HG03103 (cell line): Measurements from ENCODE around the gene VWA2.

ENCODE experiments used
- ATAC-seq: cut with Tn5 transposase; IDR thresholded peaks from one replicate; pipeline ENCODE4 v1.9.1; 2021; ENCODE audit warnings: low read depth; ENCODE audit not compliant: unreplicated experiment

The VWA2 gene

GRCh38 chr10:114291516-114291915 is 52.5 kb downstream of the VWA2 start:
- no peak for ATAC-seq

DNA sequence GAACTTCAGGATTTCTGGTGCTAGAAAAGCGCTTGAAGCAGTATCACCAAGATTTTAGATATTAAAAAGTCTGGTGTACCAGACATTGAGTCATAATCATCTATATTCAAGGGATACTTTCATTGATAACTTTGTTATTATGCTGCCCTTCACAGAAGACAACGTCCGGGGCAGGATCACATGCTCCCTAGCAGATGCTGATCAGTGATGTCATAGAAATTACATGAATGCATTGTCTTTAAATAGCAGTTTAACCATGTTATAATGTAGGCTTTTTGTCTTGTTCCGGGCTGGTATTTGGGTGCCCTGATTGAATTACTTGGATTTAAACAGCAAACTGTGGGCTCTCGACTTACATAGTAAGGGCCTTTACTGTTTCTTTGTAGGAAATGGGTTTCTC is 54.0 kb downstream of the VWA2 start:
- ATAC-seq = no peak

DNA sequence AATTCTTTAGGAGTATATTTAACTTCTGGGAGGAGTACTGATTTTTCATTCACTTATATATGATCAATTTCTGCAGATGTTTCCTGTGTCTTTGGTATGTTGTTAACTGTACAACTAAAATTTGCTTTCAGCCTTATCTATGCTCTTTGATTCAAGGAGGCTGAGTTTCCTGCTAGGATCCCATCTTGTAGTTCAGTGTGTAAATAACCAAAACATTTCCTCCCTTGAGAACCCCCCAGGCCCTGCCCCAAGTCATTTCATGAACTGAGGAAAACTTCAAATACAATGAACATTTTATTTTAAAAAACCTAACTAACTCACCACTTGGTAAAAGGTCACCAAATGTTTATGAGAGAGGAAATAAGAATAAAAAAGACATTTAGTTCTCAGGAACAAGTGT is 55.5 kb downstream of the VWA2 start:
- no peak for ATAC-seq

DNA sequence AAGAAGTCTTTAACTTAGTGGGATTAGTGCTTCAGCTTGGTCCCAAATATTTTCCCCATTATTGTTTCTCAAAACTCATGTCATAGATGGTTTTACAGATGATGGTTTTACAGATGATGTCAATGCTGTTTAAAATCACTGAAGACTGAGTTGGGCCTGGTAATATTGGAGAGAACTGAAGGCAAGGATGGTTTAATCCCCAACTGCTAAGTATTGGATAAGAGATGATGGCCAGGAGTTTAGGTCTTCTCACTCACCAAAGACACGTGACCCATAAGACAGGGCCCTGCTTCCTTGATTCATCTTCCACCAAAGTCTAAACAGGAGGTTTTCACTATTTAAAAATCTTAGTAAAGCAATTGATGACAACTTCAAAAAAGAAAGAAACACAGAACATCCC is 56.3 kb downstream of the VWA2 start:
- no peak for ATAC-seq

GRCh38 chr10:114297136-114297705 is 58.2 kb downstream of the VWA2 start:
- no peak for ATAC-seq

DNA sequence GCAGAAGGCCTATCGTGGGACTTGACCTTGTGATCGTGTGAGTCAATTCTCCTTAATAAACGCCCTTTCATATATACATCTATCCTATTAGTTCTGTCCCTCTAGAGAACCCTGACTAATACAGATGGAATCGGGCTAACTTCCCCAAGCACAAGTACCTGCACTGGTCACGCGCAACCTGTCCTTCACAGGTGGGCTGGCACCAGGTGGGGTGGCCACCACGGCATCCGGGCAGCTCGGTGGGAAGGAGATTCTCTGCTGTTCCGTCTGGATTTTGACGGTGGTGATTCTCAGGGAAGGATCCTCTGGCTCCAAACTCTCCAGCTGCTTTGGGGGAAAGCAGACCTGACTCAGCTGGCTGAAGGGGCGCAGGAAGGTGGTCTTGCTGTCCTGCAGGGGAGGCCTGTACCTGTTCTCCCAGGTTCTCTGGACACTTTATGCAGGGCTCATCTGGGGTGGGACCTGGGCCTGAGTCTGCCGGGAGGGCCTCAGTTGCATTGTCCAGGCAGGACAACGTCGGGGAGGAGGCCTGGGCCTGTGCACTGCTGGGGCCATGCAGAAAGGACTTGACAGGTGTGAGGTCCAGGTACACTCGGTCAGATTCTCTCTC is 61.1 kb downstream of the VWA2 start:
- ATAC-seq = no peak

GRCh38 chr10:114301177-114301576 is 62.1 kb downstream of the VWA2 start:
- no peak for ATAC-seq

- no peak for ATAC-seq
These were observed 63.1 kb downstream of the VWA2 start for GRCh38 chr10:114301951-114302710.

- no peak for ATAC-seq
These were observed 64.5 kb downstream of the VWA2 start for GRCh38 chr10:114303556-114303955.

DNA sequence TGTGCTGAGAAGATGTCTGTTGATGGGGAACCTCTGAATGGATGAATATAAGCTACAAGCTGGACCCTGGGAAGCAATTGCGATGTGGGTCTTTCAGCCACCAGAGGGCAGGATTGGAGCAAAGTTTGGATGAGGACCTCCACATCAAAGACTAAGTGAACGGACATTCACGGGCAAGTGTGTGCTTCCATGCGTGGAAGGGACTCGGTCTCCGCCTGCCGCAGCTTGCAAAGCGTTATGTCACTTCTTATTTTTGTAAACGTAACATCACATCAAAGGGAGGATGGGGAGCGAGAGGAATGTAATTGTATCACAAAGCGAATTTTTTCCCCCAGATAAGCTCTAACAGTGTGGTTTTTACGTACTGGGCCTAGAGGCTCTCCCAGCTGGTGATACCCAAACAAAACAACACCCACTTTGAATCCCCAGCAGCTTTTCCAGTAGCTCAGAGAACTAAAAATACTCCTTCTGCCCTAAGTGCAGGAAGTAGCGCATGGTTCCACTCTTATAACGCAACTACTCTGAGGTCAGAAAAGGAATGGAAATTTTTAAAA is 65.0 kb downstream of the VWA2 start:
- ATAC-seq = peak; percentile 73

GRCh38 chr10:114304571-114305421 is 65.7 kb downstream of the VWA2 start:
- ATAC-seq = peak; percentile 61

DNA sequence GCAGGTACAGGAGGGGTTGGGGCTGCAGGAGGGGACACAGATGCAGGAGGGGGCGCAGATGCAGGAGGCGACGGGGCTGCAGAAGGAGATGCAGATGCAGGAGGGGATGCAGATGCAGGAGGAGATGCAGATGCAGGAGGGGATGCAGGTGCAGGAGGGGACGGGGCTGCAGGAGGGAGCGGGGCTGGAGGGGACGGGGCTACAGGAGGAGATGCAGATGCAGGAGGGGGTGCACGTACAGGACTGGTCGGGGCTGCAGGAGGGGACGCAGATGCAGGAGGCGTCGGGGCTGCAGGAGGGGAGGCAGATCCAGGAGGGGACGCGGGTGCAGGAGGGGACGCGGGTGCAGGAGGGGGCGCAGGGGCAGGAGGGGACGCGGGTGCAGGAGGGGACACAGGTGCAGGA is 66.5 kb downstream of the VWA2 start:
- no peak for ATAC-seq

GRCh38 chr10:114306116-114306973 is 67.3 kb downstream of the VWA2 start:
- no peak for ATAC-seq

DNA sequence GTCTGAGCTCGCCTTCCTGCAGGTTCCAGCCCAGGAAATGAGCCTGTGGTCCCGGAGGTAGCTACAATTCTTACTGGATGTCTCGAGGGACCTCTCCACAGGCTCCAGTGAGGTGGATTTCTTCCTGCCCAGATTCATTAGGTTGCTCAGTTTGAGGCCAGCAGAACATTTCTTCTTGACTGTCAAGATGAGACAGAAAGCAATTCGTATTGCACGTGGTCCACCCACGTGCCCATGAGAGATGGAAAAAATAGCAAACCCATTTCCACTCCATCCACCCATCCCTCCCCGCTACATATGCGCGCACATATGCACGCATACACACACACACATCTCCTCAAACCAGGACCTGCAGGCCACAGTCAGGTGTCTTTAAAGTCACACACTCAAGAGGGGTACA is 68.7 kb downstream of the VWA2 start:
- ATAC-seq = no peak

DNA sequence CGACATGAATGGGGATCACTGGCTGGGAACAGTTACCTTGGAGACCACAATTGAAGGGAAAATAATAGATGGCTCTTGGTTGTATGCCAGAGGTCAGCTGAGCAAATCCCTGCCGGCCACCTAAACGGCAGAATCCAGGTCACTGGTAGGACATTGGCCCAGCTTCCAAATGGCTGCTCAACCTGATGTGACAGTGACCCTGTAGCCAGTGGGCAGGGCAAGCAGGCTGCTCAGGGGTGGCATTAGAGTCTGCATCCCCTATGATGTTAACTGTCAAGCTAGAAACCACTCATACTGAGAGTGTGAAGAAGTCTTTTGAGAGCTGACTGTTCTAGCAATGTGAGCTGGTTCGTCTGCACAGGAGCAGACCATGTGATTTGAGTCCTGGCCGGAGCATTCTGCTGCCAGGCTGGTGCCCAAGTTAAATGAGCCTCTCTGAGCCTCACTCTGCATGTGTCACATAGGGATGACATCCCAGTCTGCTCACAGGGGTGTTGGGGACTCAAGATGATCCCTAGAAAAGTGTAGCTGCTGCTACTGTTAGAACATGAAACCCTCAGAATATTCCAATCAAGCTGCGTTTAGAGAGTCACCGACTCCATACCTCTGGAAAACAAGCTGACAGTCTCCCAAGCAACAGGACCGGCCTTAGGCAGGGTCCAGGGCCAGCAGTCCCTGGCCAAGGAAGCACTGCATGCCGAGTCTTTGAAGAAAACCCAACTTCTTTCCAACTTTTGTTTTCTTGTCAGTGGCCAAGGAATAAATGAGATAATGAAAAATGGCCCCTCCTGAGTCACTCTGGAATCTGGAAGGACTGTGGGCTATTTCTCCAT is 69.7 kb downstream of the VWA2 start:
- no peak for ATAC-seq

DNA sequence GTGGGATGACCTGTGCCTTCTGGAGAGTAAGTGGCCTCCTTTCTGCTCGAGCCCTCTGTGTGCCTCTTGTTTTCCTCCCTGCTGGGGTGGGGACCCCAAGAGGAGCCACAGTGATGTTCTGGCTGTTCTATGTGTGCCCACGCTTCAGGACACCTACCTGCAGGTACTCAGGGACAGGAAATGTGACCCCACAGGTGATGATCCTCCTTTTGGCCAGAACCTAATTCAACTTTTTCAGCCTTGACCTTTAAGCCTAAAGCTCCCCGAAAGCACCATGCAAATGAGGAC is 70.3 kb downstream of the VWA2 start:
- no peak for ATAC-seq

DNA sequence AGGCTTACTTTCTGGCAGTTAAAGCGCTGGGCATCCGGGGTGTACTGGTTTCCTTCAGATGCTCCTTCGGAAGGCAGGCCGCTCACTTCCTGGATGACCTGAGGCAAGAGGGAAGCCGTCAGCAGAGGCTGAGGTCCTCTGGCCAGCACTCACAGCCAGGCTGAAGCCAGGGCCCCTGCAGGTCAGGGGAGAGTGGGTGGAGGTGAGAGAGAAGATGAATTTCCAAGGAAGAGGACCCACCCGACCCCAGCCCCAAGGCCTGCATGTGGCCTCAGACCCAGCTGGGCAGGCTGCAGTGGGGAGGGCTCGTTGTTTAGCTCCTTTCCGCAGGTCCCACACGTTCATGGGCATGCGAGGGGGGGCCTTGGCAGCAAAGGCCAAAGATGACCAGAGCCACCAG is 71.3 kb downstream of the VWA2 start:
- no peak for ATAC-seq

GRCh38 chr10:114311023-114311422 is 72.0 kb downstream of the VWA2 start:
- ATAC-seq = no peak

DNA sequence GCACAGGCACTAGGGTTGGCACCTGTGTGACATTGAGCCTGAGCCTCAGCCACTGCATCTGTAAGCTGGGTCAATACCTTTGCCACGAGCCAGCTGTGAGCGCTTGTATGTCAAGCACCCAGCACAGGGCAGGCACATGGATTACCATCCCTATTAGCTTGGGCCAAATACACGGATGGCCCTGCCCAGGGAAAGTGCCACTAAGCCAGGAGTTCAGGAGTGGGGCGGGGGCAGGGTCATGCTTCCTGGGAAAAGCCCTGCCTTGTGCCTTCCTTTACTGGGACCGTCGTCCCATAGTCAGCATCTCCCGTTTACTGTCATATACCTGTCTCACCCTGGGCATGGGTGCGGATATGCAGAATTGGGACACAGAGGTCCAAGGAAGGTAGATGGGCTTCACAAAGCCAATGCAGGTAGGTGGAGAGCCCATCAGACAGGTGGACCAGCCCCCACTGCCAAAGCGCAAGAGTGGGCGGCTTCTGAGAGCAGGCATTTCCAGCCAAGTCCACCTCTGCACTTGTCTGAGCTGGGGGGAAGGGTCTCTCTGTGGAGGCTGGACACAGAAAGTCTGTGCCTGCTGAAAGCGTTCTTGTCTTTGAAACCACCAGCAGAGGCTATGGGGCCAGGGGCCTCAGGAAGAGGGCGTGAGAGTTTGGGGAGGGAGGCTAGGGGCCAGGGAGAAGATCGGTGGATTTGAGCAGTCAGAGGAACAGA is 72.6 kb downstream of the VWA2 start:
- ATAC-seq = no peak
